HepG2 (cell line): Measurements from ENCODE around the gene EHBP1. TPM values are rescaled to one million over a fixed set of nuclear protein-coding genes. Genes with fewer than 3 reads are reported as not detected.

Experiments
- ATAC-seq: fragments of 200-7000 bp; cut with Tn5 transposase; 3 replicates; pipeline ENCODE4 v1.9.1; 2020; ENCODE audit warnings: mild to moderate bottlenecking, moderate library complexity
- BruUV-seq: library from RNA; stranded (reverse); fragments of 400-500 nt; replicated peaks from 2 replicates; lab custom pipeline; 2021; lab: Mats Ljungman, UMichigan
- CTCF ChIA-PET: fragments of 300-600 bp; formaldehyde crosslinking; extraction: SDS; loops from one replicate; lab custom pipeline; 2021; ENCODE audit warnings: low total read pairs, inconsistent platforms, low intra/inter-chr PET ratio; lab: Yijun Ruan, JAX
- POLR2A ChIA-PET: fragments of 350-600 bp; sonication (Branson Sonifier 250); formaldehyde crosslinking; loops from one replicate; lab custom pipeline; 2020; ENCODE audit warnings: antibody characterized with exemption, inconsistent platforms; lab: Yijun Ruan, JAX
- DNase-seq: peaks from one replicate; pipeline ENCODE4 v3.0.0-alpha.2; 2015; ENCODE audit warnings: low spot score
- FAIRE-seq: peaks from 3 replicates; lab custom pipeline; 2011; peaks lifted over from hg19 to GRCh38; lab: Jason Lieb, UNC
- H2AFZ ChIP-seq: one replicate; pipeline ENCODE4 v1.6.1; 2011; ENCODE audit warnings: low read length, inconsistent platforms
- H3K27ac ChIP-seq: fragments of 300-600 bp; 3 replicates; pipeline ENCODE4 v1.8.0; 2011; ENCODE audit warnings: mixed run types, mild to moderate bottlenecking, mixed read lengths, low read length, inconsistent platforms; ENCODE audit not compliant: insufficient read depth; ENCODE audit errors: extremely low read length
- H3K27me3 ChIP-seq, 2 experiments: fragments of 200-600 bp in 1 of 2; 2 replicates in 1 of 2; 3 replicates in 1 of 2; pipeline versions ENCODE4 v1.6.0 to v1.8.0; 2011; ENCODE audit warnings: low read length in 2 of 2, mild to moderate bottlenecking in 2 of 2, moderate library complexity in 2 of 2, inconsistent platforms in 1 of 2; ENCODE audit not compliant: insufficient read depth in 2 of 2, control insufficient read depth in 1 of 2
- H3K36me3 ChIP-seq, 2 experiments: fragments of 200-600 bp in 1 of 2; replicated peaks in 1 of 2; 2 replicates in 1 of 2; 3 replicates in 1 of 2; pipeline versions ENCODE4 v1.5.1 to v1.8.0; 2011; ENCODE audit warnings: low read length in 2 of 2, inconsistent platforms in 1 of 2; ENCODE audit not compliant: insufficient read depth in 2 of 2, control insufficient read depth in 1 of 2
- H3K4me1 ChIP-seq: 2 replicates; pipeline ENCODE4 v1.5.1; 2012; ENCODE audit warnings: low read length, inconsistent platforms; ENCODE audit not compliant: insufficient read depth
- H3K4me2 ChIP-seq: 2 replicates; pipeline ENCODE4 v1.6.0; 2011; ENCODE audit warnings: low read depth, low read length, inconsistent platforms
- H3K4me3 ChIP-seq, 3 experiments: fragments of 200-600 bp in 1 of 3; sonication (generic), shearing (Covaris generic) in 1 of 3; replicated peaks in 1 of 3; 2 replicates each; pipeline ENCODE4 v1.5.1; 2011 to 2016; ENCODE audit warnings: low read length in 3 of 3, inconsistent platforms in 2 of 3, low read depth in 2 of 3, mild to moderate bottlenecking in 2 of 3, control low read depth in 1 of 3, mixed read lengths in 1 of 3; ENCODE audit not compliant: insufficient read depth in 1 of 3
- H3K79me2 ChIP-seq: one replicate; pipeline ENCODE4 v1.6.1; 2011; ENCODE audit warnings: low read length, inconsistent platforms; ENCODE audit not compliant: insufficient read depth
- H3K9ac ChIP-seq: 2 replicates; pipeline ENCODE4 v1.6.0; 2011; ENCODE audit warnings: mild to moderate bottlenecking, low read depth, low read length, inconsistent platforms; ENCODE audit not compliant: insufficient read depth
- H3K9me3 ChIP-seq: 2 replicates; pipeline ENCODE4 v1.5.1; 2012; ENCODE audit warnings: mild to moderate bottlenecking, low read length
- H4K20me1 ChIP-seq: 2 replicates; pipeline ENCODE4 v1.6.0; 2011; ENCODE audit warnings: inconsistent platforms, mild to moderate bottlenecking, low read length, moderate library complexity; ENCODE audit not compliant: insufficient read depth
- DNMT1 ChIP-seq: sonication (generic); formaldehyde crosslinking; IDR thresholded peaks from 2 replicates; pipeline ENCODE4 v1.5.1; 2020; ENCODE audit warnings: mild to moderate bottlenecking, missing genetic modification reagents
- FIP1L1 ChIP-seq: fragments of 200-400 bp; formaldehyde crosslinking; IDR thresholded peaks from 2 replicates; pipeline ENCODE4 v1.6.1; 2018; ENCODE audit warnings: low read depth, mild to moderate bottlenecking, low read length, moderate library complexity, borderline replicate concordance; ENCODE audit not compliant: insufficient read depth
- HOXA7 ChIP-seq: sonication (generic); formaldehyde crosslinking; IDR thresholded peaks from 2 replicates; pipeline ENCODE4 v1.8.1; 2022; ENCODE audit warnings: mild to moderate bottlenecking, missing genetic modification reagents, moderate library complexity
- PPARG ChIP-seq: conservative IDR thresholded peaks from 2 replicates; pipeline ENCODE4 v1.6.1; 2016; ENCODE audit warnings: missing biosample characterization, missing genetic modification reagents
- PTBP1 ChIP-seq: fragments of 200-400 bp; formaldehyde crosslinking; IDR thresholded peaks from 2 replicates; pipeline ENCODE4 v1.6.1; 2018; ENCODE audit warnings: low read length, low read depth; ENCODE audit not compliant: poor library complexity, severe bottlenecking
- RELA ChIP-seq: sonication (generic); formaldehyde crosslinking; IDR thresholded peaks from 2 replicates; pipeline ENCODE4 v1.4.0; 2020; ENCODE audit warnings: missing genetic modification reagents
- REPIN1 ChIP-seq: sonication (generic); formaldehyde crosslinking; IDR thresholded peaks from 2 replicates; pipeline ENCODE4 v1.8.0; 2022; ENCODE audit warnings: missing genetic modification reagents, low read depth, mild to moderate bottlenecking, borderline replicate concordance
- SAP130 ChIP-seq: IDR thresholded peaks from 2 replicates; pipeline ENCODE4 v1.6.1; 2016; ENCODE audit warnings: low read depth
- STAT5B ChIP-seq: sonication (generic); formaldehyde crosslinking; IDR thresholded peaks from 2 replicates; pipeline ENCODE4 v1.4.0; 2020; ENCODE audit warnings: missing genetic modification reagents
- U2AF1 ChIP-seq: fragments of 200-400 bp; formaldehyde crosslinking; optimal IDR thresholded peaks from 2 replicates; pipeline ENCODE3; 2017; ENCODE audit warnings: mild to moderate bottlenecking, low read depth, low read length
- ZBTB44 ChIP-seq: sonication (generic); formaldehyde crosslinking; IDR thresholded peaks from 2 replicates; pipeline ENCODE4 v1.4.0; 2020; ENCODE audit warnings: missing genetic modification reagents
- ZBTB7A ChIP-seq: sonication (generic); formaldehyde crosslinking; IDR thresholded peaks from 2 replicates; pipeline ENCODE4 v1.8.0; 2022; ENCODE audit warnings: mild to moderate bottlenecking, missing genetic modification reagents
- ZKSCAN5 ChIP-seq: sonication (generic); formaldehyde crosslinking; IDR thresholded peaks from 2 replicates; pipeline ENCODE4 v1.5.1; 2020; ENCODE audit warnings: mild to moderate bottlenecking, missing genetic modification reagents
- ZNF331 ChIP-seq: sonication (generic); formaldehyde crosslinking; IDR thresholded peaks from 2 replicates; pipeline ENCODE4 v1.4.0; 2020; ENCODE audit warnings: missing genetic modification reagents
- ZNF350 ChIP-seq: sonication (generic); formaldehyde crosslinking; IDR thresholded peaks from 2 replicates; pipeline ENCODE4 v1.4.0; 2020; ENCODE audit warnings: mild to moderate bottlenecking, low read depth, missing genetic modification reagents, borderline replicate concordance
- ZNF670 ChIP-seq: sonication (generic); formaldehyde crosslinking; IDR thresholded peaks from 2 replicates; pipeline ENCODE4 v1.8.0; 2022; ENCODE audit warnings: mild to moderate bottlenecking, missing genetic modification reagents, borderline replicate concordance
- ZNF746 ChIP-seq: sonication (generic); formaldehyde crosslinking; IDR thresholded peaks from 2 replicates; pipeline ENCODE4 v1.8.0; 2022; ENCODE audit warnings: mild to moderate bottlenecking, missing genetic modification reagents
- ZSCAN29 ChIP-seq: sonication (generic); formaldehyde crosslinking; conservative IDR thresholded peaks from 2 replicates; pipeline ENCODE4 v1.4.0; 2020; ENCODE audit warnings: mild to moderate bottlenecking, missing genetic modification reagents
- ZSCAN30 ChIP-seq: sonication (generic); formaldehyde crosslinking; IDR thresholded peaks from 2 replicates; pipeline ENCODE4 v1.5.0; 2020; ENCODE audit warnings: mild to moderate bottlenecking, missing genetic modification reagents
- WGBS: methylation state at CpG from one replicate; pipeline ENCODE4 v1.1.6; 2017; ENCODE audit warnings: low lambda C conversion rate; 5-methylcytosine and 5-hydroxymethylcytosine counted together
- in situ Hi-C: cut with HindIII; loops from 2 replicates; pipeline ENCODE4 v1.10.0; 2017; ENCODE audit warnings: low pct_unique_long_range_greater_than_20kb; ENCODE audit not compliant: extremely low pct_ligation_motif_present
- intact Hi-C: fragments of 100-400 bp; cut with micrococcal nuclease; formaldehyde crosslinking; loops from one replicate; pipeline ENCODE4 v1.10.0; 2022; ENCODE audit not compliant: unreplicated experiment
- polyA plus RNA-seq, 8 experiments: library from polyadenylated mRNA; depleted of rRNA in 3 of 8; stranded (reverse) in 7 of 8; unstranded in 1 of 8; fragments of >200 nt; fragmentation: Illumina TruSeq in 4 of 8; extraction: Trizol in 4 of 8; gene quantifications; 2 replicates each; pipeline versions ENCODE4 v1.2.1 to v1.2.3, GENCODE V29; 2011 to 2016; ENCODE audit warnings: low read depth in 4 of 8, missing spikeins in 1 of 8, mixed read lengths in 1 of 8; ENCODE audit not compliant: insufficient read depth in 1 of 8
- total RNA-seq, 5 experiments: library from RNA; depleted of rRNA; stranded (reverse); fragments of >200 nt; fragmentation: Illumina TruSeq; extraction: Trizol; gene quantifications; 2 replicates each; pipeline ENCODE4 v1.2.3, GENCODE V29; 2016; ENCODE audit warnings: low read depth in 1 of 5

The EHBP1 gene
- total and polyA plus RNA-seq, 2 of the 13 experiments (the other 11 are each of a cell fraction or from before 2014, with no cell fraction given), result 93.5 to 146 TPM

GRCh38 chr2:62831729-62832128 lies 126.2 kb downstream of the EHBP1 start:
- H3K27me3 ChIP-seq, result no peaks in the 10 kb centered on the region
- no peaks in the 10 kb centered on the region for H4K20me1 ChIP-seq
- no peak for FAIRE-seq
- H3K36me3 ChIP-seq, result peaks cover 33 to 71% of the 10 kb centered on the region in 2 experiments
- no peak overlapping the region for H2AFZ ChIP-seq
- intact Hi-C loops, result no loop called here
- ATAC-seq, result no peak
- DNase-seq, result no peak
- TSS peak; percentile 2 for BruUV-seq
- POLR2A ChIA-PET, result no interaction called here
- H3K9ac ChIP-seq, result no peak overlapping the region
- no peak for TF ChIP-seq ZNF331 (CRISPR knock-in tag)
- TF ChIP-seq ZSCAN29 (CRISPR knock-in tag), result no peak
- TF ChIP-seq ZNF746 (CRISPR knock-in tag), result no peak
- no peak for TF ChIP-seq ZSCAN30 (CRISPR knock-in tag)
- TF ChIP-seq HOXA7 (CRISPR knock-in tag), result no peak
- no peak for TF ChIP-seq STAT5B (CRISPR knock-in tag)
- no peak for TF ChIP-seq ZNF350
- no peak for TF ChIP-seq DNMT1 (CRISPR knock-in tag)
- TF ChIP-seq RELA (CRISPR knock-in tag), result no peak
- no peak for TF ChIP-seq ZBTB7A (CRISPR knock-in tag)
- no peak overlapping the region for H3K4me2 ChIP-seq
- no peaks in the 10 kb centered on the region for H3K79me2 ChIP-seq
- H3K9me3 ChIP-seq, result no peaks in the 10 kb centered on the region
- CTCF ChIA-PET, result no interaction called here
- in situ Hi-C loops, result no loop called here
- no peaks in the 10 kb centered on the region for H3K4me1 ChIP-seq
- no peak overlapping the region for H3K27ac ChIP-seq
- no peak overlapping the region for H3K4me3 ChIP-seq

- in situ Hi-C loops, result no loop called here
- no peak overlapping the region for H2AFZ ChIP-seq
- no peaks in the 10 kb centered on the region for H4K20me1 ChIP-seq
- peak; percentile 45 for ATAC-seq
- CTCF ChIA-PET, result no interaction called here
- no peak overlapping the region for H3K4me2 ChIP-seq
- H3K4me3 ChIP-seq, result no peak overlapping the region
- H3K27me3 ChIP-seq, result no peaks in the 10 kb centered on the region
- POLR2A ChIA-PET, result no interaction called here
- H3K9ac ChIP-seq, result no peak overlapping the region
- WGBS, result 95% methylated on average over 1 of the region's 1 CpG
- H3K79me2 ChIP-seq, result no peaks in the 10 kb centered on the region
- FAIRE-seq, result no peak
- H3K9me3 ChIP-seq, result no peaks in the 10 kb centered on the region
- no peak for DNase-seq
- no peak overlapping the region for H3K27ac ChIP-seq
- peaks cover 13 to 30% of the 10 kb centered on the region in 2 experiments for H3K36me3 ChIP-seq
- intact Hi-C loops, result no loop called here
- BruUV-seq, result no TSS peak
- H3K4me1 ChIP-seq, result no peaks in the 10 kb centered on the region
- no peak for TF ChIP-seq REPIN1 (CRISPR knock-in tag)
- TF ChIP-seq PPARG, result no peak
- TF ChIP-seq ZKSCAN5 (CRISPR knock-in tag), result no peak
- TF ChIP-seq SAP130, result no peak
- no peak for TF ChIP-seq U2AF1
- no peak for TF ChIP-seq FIP1L1
- no peak for TF ChIP-seq PTBP1
- TF ChIP-seq ZBTB44 (CRISPR knock-in tag), result no peak
- TF ChIP-seq ZNF670, result no peak
These were observed 139.0 kb downstream of the EHBP1 start for GRCh38 chr2:62844311-62845090.
